Smooth muscle cell of bladder (primary cell): Measurements from ENCODE around the gene KCP. TPM values are rescaled to one million over a fixed set of nuclear protein-coding genes. Genes with fewer than 3 reads are reported as not detected.

Experiments used
- total RNA-seq: library from RNA; depleted of rRNA; stranded (reverse); fragments of >200 nt; gene quantifications from 2 replicates; pipeline ENCODE4 v1.2.3, GENCODE V29; 2014

KCP gene
- total RNA-seq: 0.14 and 0.46 TPM in 2 replicates

GRCh38 chr7:128910569-128910945, at the start of gene KCP:
TSS of gene KCP (minus strand) at chr7:128910709. CDS start at chr7:128910676, 33 bp downstream.

GRCh38 chr7:128937647-128938543, 27.4 kb upstream of the KCP start, which contains the start of gene IRF5:
TSS of gene IRF5 (plus strand) at chr7:128937927. CDS start at chr7:128942082, 4,155 bp downstream.

GRCh38 chr7:128862571-128863432, 47.7 kb downstream of the KCP start, which contains the start of gene ATP6V1F:
TSS of gene ATP6V1F (plus strand) at chr7:128862856. CDS start at chr7:128862905, 49 bp downstream.

GRCh38 chr7:128830231-128831177, 80.0 kb downstream of the KCP start, which contains the start of gene FLNC:
TSS of gene FLNC (plus strand) at chr7:128830406. CDS start at chr7:128830638, 232 bp downstream.

Other genes starting within 250 kb of the KCP start
- 0.43 and 0.83 TPM in 2 replicates for gene GARIN1A, start 238.4 kb downstream of the KCP start, total RNA-seq
- 1,329 and 1,421 TPM in 2 replicates for gene CALU, start 171.3 kb downstream of the KCP start, total RNA-seq
- not detected in 2 replicates for gene OPN1SW, start 134.9 kb downstream of the KCP start, total RNA-seq
- 8.5 and 8.7 TPM in 2 replicates for gene CCDC136, start 118.7 kb downstream of the KCP start, total RNA-seq
- 99.0 and 191 TPM in 2 replicates for gene FLNC, start 80.3 kb downstream of the KCP start, total RNA-seq
- 98.1 and 113 TPM in 2 replicates for gene ATP6V1F, start 47.9 kb downstream of the KCP start, total RNA-seq
- not detected in 2 replicates for gene IRF5, start 27.2 kb upstream of the KCP start, total RNA-seq
- gene TNPO3, start 144.4 kb upstream of the KCP start, total RNA-seq: 46.9 and 56.4 TPM in 2 replicates
- gene TSPAN33, start 234.0 kb upstream of the KCP start, total RNA-seq: 0.65 and 1.3 TPM in 2 replicates